ENCODE data around the gene B3GNT4.

DNA sequence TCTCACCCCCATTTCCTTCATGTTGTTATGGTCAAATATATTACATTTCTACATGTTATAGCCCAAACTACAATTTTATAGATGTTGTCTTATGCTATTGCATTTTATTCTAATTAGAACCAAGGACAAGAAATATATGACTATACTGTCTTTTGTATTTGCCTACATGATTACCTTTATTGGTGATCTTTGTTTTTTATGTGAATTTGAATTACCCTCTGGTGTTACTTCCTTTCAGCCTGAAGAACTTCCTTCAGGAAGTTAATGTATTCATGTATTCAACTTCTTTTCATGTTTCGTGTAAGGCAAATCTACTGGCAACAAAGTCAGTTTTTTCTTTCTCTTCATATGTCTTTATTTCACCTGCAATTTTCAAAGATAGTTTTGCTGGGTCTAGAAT is 8.7 kb upstream of the B3GNT4 start:
- TF ChIP-seq, protein P1, sequence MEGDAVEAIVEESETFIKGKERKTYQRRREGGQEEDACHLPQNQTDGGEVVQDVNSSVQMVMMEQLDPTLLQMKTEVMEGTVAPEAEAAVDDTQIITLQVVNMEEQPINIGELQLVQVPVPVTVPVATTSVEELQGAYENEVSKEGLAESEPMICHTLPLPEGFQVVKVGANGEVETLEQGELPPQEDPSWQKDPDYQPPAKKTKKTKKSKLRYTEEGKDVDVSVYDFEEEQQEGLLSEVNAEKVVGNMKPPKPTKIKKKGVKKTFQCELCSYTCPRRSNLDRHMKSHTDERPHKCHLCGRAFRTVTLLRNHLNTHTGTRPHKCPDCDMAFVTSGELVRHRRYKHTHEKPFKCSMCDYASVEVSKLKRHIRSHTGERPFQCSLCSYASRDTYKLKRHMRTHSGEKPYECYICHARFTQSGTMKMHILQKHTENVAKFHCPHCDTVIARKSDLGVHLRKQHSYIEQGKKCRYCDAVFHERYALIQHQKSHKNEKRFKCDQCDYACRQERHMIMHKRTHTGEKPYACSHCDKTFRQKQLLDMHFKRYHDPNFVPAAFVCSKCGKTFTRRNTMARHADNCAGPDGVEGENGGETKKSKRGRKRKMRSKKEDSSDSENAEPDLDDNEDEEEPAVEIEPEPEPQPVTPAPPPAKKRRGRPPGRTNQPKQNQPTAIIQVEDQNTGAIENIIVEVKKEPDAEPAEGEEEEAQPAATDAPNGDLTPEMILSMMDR (IDR thresholded peaks at IDR 0.05; ENCODE audit: control extremely low read depth in 1 of 3, insufficient read depth in 1 of 3, low read depth in 1 of 3, low read length in 3 of 3) = no peak
- TF ChIP-seq KDM5A (IDR thresholded peaks at IDR 0.05; ENCODE audit: low read length) = no peak
- no peak for TF ChIP-seq CBX5 (IDR thresholded peaks at IDR 0.05; ENCODE audit: low read depth, low read length)
- TF ChIP-seq POLR2A (IDR thresholded peaks at IDR 0.05; ENCODE audit: control extremely low read depth in 1 of 2, low read depth in 2 of 2, low read length in 2 of 2) = no peak
- TF ChIP-seq HDAC2 (IDR thresholded peaks at IDR 0.05; ENCODE audit: borderline replicate concordance in 1 of 2, low read depth in 2 of 2, low read length in 2 of 2) = no peak
- TF ChIP-seq, protein P2, sequence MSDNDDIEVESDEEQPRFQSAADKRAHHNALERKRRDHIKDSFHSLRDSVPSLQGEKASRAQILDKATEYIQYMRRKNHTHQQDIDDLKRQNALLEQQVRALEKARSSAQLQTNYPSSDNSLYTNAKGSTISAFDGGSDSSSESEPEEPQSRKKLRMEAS (IDR thresholded peaks at IDR 0.05) = no peak
- no peak for TF ChIP-seq TCF12 (IDR thresholded peaks at IDR 0.05; ENCODE audit: low read depth, low read length)
- no peak for TF ChIP-seq TAF1 (IDR thresholded peaks at IDR 0.05; ENCODE audit: low read depth, low read length)
- TF ChIP-seq JUND (IDR thresholded peaks at IDR 0.05; ENCODE audit: low read length) = no peak
- TF ChIP-seq MAFK (IDR thresholded peaks at IDR 0.05; ENCODE audit: low read depth, low read length) = no peak
- TF ChIP-seq ASH2L (IDR thresholded peaks at IDR 0.05; ENCODE audit: low read length) = no peak

Measured in H1 (cell line).